ENCODE results near the gene FAM131A. TPM values are rescaled to one million over a fixed set of nuclear protein-coding genes. Genes with fewer than 3 reads are reported as not detected.

The FAM131A gene
- 6.6 and 6.7 TPM in 2 replicates for total RNA-seq

- intact Hi-C loops (cut with micrococcal nuclease): no loop called here
These were observed at the start of gene FAM131A for GRCh38 chr3:184337399-184337714. FAM131A (plus strand) TSS chr3:184337600; CDS start chr3:184337631, 31 bp downstream.

DNA sequence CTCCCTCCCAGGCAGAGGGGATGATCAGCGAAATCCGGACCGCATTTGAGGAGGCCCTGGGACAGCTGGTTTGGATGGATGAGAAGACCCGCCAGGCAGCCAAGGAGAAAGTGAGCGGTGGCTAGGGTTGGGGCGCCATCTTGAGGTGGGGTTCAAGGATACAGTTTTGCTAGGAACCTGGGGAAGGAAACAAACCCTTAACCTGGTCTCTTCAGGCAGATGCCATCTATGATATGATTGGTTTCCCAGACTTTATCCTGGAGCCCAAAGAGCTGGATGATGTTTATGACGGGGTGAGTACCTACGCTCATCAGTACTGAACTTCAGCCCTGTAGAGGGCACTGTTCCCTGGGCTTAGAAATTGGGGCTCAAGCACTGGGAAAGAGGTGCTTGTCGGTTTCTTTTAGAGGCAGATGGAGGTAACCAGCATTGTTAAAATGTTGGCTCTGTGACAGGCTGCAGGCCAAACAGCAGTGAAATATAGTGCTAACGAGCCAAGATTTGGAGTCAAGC is 47.9 kb upstream of the FAM131A start:
- intact Hi-C loops (cut with micrococcal nuclease): loop anchor here (1.0 to 2.0 kb wide), 8 partner anchors 9 to 394 kb away; partner anchors contain the start of gene ABCC5

DNA sequence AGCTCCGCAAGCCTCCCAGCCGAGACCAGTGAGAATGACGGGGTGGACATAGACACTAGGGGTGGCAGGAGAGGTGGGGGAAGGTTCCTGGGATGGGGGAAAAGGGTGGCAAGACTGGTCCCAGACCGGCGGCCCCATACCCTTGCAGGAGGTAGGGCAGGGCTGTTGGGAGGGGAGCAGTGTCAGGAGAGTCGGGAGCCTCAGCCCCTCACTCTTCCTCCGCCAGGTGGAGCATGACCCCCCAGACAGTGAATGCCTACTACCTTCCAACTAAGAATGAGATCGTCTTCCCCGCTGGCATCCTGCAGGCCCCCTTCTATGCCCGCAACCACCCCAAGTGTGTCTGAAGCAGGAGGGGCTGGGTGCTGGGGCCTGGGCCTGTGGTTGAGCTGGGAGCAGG is 47.1 kb upstream of the FAM131A start:
- intact Hi-C loops (cut with micrococcal nuclease): no loop called here

GRCh38 chr3:184291044-184291737 is 46.2 kb upstream of the FAM131A start:
- intact Hi-C loops (cut with micrococcal nuclease): no loop called here

DNA sequence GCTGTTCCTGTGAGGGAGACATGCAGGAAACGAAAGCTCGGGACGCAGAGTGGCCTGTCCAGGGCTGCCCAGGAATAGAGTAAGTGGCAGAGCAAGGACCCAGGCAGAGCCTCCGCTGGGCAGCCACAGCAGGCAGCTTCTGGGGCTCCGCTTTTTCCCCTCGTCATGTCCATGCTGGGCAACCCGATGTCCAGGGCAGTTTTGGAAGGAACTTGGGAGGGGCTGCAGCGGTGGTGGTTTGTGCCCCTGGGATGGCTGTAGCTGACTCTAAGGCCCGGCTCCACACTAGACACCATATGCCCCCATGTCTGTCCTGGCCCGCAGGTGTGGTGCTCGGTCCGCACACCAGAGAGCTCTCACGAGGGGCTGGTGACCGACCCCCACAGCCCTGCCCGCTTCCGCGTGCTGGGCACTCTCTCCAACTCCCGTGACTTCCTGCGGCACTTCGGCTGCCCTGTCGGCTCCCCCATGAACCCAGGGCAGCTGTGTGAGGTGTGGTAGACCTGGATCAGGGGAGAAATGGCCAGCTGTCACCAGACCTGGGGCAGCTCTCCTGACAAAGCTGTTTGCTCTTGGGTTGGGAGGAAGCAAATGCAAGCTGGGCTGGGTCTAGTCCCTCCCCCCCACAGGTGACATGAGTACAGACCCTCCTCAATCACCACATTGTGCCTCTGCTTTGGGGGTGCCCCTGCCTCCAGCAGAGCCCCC is 45.5 kb upstream of the FAM131A start:
- intact Hi-C loops (cut with micrococcal nuclease): no loop called here

DNA sequence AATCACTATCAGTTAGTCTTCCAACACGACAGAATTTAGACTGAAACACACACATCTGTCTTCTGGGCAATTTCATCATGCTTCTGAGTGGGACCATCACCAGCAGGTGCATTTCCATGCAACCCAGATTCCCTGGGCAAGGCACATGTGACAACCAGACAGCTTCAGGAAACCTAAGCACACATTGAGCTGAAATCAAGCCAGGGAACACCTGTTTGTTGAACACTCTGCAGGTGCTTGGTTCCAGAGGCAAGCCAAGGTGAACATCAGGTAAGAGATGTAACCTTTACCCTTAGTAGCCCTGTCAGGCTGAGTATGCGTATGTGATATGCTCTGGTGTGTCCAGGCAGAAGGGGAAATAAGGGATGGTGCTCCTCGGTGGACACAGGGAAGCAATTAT is 41.6 kb upstream of the FAM131A start:
- intact Hi-C loops (cut with micrococcal nuclease): loop anchor here (5.0 kb wide), 4 partner anchors 598 to 1292 kb away; partner anchors contain the start of genes KLHL24, SENP2 and YEATS2

- intact Hi-C loops (cut with micrococcal nuclease): loop anchor here (5.0 kb wide), 4 partner anchors 599 to 1291 kb away; partner anchors contain the start of genes KLHL24, SENP2 and YEATS2
These were observed 40.8 kb upstream of the FAM131A start for GRCh38 chr3:184296616-184297015.

DNA sequence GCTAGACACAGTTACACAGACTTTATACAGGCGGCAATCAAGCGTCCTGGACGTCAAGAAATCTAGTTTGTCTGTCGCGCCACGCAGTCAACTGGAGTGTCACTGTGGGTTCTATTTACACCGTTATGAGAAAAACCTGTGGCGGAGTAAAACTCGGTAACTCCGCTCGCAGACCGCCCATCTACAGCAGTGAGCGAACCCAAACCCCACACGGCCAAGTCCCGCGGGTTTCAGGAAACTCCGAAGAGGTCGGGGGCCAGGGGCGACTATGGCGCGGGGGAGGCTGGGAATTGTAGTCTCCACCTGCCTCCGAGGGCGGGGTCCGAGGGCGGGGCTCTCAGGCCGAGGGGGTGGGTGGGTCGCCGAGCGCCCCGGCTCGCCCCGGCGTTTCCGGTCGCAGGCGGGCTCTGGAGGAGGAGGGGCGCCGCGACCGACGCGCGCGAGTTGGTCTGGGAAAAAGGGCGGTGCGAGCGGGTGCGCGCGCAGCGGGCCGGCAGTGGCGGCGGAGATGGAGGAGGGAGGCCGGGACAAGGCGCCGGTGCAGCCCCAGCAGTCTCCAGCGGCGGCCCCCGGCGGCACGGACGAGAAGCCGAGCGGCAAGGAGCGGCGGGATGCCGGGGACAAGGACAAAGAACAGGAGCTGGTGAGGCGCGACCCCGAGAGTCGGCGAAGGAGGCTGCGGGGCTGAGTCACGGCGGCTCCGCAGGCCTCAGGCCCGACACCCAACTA is 38.5 kb upstream of the FAM131A start, which contains the start of gene PSMD2:
Gene PSMD2, plus strand, starts transcription at position 483 of the 729 bp plus-strand sequence. Its CDS starts 26 bp downstream, at position 509.
- intact Hi-C loops (cut with micrococcal nuclease): loop anchor here (1.0 to 5.0 kb wide), 17 partner anchors 10 to 1288 kb away; partner anchors contain the start of genes ABCC5, ABCF3, AP2M1 and EEF1AKMT4

DNA sequence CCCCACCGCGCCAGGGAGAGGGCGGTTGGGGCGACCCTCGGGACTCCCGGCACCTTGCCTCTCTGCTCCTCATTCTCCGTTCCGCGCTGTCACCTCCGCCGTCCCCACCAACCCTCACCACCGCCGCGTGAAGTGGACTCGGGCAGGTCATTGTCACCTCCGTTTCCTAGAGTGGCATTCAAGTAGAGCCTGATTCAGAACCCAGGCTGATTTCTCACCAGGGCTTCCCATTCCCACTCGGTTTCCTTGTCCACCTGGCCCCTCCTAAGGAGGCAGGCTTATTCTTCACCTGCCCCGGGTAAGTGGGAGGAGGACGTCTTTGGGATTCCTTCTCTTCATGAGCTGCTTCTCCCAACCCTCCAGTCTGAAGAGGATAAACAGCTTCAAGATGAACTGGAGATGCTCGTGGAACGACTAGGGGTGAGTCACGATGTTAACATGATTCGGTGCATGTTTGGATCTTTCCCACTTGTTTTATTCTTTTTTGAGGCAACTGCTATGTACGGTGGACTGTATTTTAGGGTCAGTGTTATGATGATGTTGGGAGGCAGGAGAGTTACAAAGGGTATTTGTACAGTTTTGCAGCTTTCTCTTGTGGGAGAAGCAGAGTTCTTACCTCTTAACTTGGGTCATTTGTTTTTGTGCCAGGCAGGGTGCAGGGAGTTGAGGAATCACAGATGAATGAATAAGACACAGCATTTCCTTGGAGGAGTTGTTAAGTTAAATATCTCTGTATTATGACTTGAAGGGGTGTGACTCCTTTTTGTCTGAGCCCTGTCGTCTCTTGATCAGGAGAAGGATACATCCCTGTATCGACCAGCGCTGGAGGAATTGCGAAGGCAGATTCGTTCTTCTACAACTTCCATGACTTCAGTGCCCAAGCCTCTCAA is 37.7 kb upstream of the FAM131A start:
- intact Hi-C loops (cut with micrococcal nuclease): loop anchor here (1.0 to 5.0 kb wide), 15 partner anchors 15 to 1288 kb away; partner anchors contain the start of genes ABCC5, ABCF3, AP2M1 and EEF1AKMT4

DNA sequence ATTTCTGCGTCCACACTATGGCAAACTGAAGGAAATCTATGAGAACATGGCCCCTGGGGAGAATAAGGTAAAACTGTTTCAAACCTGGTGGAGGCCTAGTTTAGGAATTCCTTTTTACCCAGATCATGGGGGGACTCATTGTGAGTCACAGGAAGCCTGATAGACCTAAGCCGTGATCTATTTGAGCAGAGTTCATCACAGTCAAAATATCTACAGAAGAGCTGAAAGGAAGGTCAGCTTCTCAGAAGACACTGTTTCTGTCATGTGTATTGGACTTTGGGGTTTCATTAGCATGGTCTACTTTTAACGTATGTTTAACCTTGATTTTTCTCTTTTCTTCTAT is 37.1 kb upstream of the FAM131A start:
- intact Hi-C loops (cut with micrococcal nuclease): no loop called here

GRCh38 chr3:184305577-184305976 is 31.8 kb upstream of the FAM131A start:
- intact Hi-C loops (cut with micrococcal nuclease): no loop called here

DNA sequence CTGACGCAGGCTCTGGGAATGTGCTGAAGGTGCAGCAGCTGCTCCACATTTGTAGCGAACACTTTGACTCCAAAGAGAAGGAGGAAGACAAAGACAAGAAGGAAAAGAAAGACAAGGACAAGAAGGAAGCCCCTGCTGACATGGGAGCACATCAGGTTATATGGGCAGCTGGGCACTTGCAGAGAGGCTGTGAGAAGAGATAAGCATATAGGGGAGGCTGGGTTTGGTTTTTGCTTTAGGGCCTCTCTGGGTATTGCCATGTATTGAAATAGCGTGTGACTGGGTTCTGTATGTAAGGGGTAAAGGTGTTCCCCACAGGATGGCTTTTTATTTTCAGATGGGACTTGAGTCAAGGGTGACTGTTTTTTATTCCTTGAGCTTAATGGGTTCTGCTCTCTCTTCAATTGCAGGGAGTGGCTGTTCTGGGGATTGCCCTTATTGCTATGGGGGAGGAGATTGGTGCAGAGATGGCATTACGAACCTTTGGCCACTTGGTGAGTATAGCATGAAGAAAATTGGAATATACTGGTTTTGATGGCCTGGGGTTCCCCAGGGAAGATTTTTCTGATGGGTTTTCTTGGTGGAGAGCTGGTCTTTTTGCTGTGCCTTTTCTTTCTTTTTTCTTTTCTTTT is 30.9 kb upstream of the FAM131A start:
- intact Hi-C loops (cut with micrococcal nuclease): no loop called here

- intact Hi-C loops (cut with micrococcal nuclease): no loop called here
These were observed 29.5 kb upstream of the FAM131A start for GRCh38 chr3:184307915-184308314.

DNA sequence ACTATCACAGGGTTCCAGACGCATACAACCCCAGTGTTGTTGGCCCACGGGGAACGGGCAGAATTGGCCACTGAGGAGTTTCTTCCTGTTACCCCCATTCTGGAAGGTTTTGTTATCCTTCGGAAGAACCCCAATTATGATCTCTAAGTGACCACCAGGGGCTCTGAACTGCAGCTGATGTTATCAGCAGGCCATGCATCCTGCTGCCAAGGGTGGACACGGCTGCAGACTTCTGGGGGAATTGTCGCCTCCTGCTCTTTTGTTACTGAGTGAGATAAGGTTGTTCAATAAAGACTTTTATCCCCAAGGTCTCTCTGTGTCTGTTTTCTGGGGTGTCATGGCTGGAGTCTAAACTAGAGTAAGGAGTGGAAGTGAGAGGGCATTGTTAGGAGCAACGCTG is 28.7 kb upstream of the FAM131A start:
- intact Hi-C loops (cut with micrococcal nuclease): no loop called here

- intact Hi-C loops (cut with micrococcal nuclease): loop anchor here (5.0 to 10.0 kb wide), 2 partner anchors 294 to 757 kb away; partner anchors contain the start of genes ABCC5 and KLHL6
These were observed 25.8 kb upstream of the FAM131A start for GRCh38 chr3:184311633-184312032.

- intact Hi-C loops (cut with micrococcal nuclease): loop anchor here (1.0 to 10.0 kb wide), 12 partner anchors 15 to 1624 kb away; partner anchors contain the start of genes ABCC5, ABCF3, AP2M1 and EEF1AKMT4
These were observed 23.1 kb upstream of the FAM131A start, which contains the start of gene EIF4G1 for GRCh38 chr3:184314363-184314699. EIF4G1 (plus strand) TSS chr3:184314606; CDS start chr3:184315797, 1,191 bp downstream.

- intact Hi-C loops (cut with micrococcal nuclease): loop anchor here (1.0 to 10.0 kb wide), 13 partner anchors 16 to 1623 kb away; partner anchors contain the start of genes ABCC5, ABCF3, AP2M1 and EEF1AKMT4
These were observed 22.5 kb upstream of the FAM131A start for GRCh38 chr3:184314700-184315542.

- intact Hi-C loops (cut with micrococcal nuclease): loop anchor here (2.0 to 10.0 kb wide), 3 partner anchors 497 to 761 kb away; partner anchors contain the start of genes KLHL6, VPS8 and YEATS2
These were observed 21.9 kb upstream of the FAM131A start for GRCh38 chr3:184315543-184315867.
